ENCODE data around the gene KRT12.
"Not testable (repeated sequence)": the region's sequence is repeated elsewhere in the genome, so short reads cannot be mapped to it uniquely, and the experiment has no call there.

Gene KRT12

GRCh38 chr17:40883626-40884334, 16.8 kb upstream of the KRT12 start:
- DNase-seq, result no peak

- no peak for DNase-seq
These were observed 16.0 kb upstream of the KRT12 start for GRCh38 chr17:40883031-40883430.

- DNase-seq, result no peak
These were observed 12.0 kb upstream of the KRT12 start for GRCh38 chr17:40879026-40879425.

GRCh38 chr17:40878044-40878443, 11.0 kb upstream of the KRT12 start:
- DNase-seq, result no peak

GRCh38 chr17:40873801-40874200, 6.8 kb upstream of the KRT12 start:
- no peak for DNase-seq

GRCh38 chr17:40873255-40873654, 6.2 kb upstream of the KRT12 start:
- DNase-seq, result no peak

- DNase-seq, result no peak
These were observed 5.4 kb upstream of the KRT12 start for GRCh38 chr17:40872416-40872815.

GRCh38 chr17:40871316-40871715, 4.3 kb upstream of the KRT12 start:
- DNase-seq, result no peak

- DNase-seq, result no peak
These were observed 3.1 kb upstream of the KRT12 start for GRCh38 chr17:40870136-40870535.

- DNase-seq, result no peak
These were observed 2.2 kb downstream of the KRT12 start for GRCh38 chr17:40864661-40865390.

GRCh38 chr17:40862985-40863733, 3.9 kb downstream of the KRT12 start:
- no peak for DNase-seq

GRCh38 chr17:40859536-40859935, 7.5 kb downstream of the KRT12 start:
- DNase-seq, result no peak

GRCh38 chr17:40858667-40859066, 8.4 kb downstream of the KRT12 start:
- not testable (repeated sequence) for DNase-seq

- DNase-seq, result no peak
These were observed 9.5 kb downstream of the KRT12 start for GRCh38 chr17:40857535-40857934.

- DNase-seq, result no peak
These were observed 12.7 kb downstream of the KRT12 start for GRCh38 chr17:40854175-40854814.

GRCh38 chr17:40852364-40852763, 14.7 kb downstream of the KRT12 start:
- DNase-seq, result no peak

- DNase-seq, result no peak
These were observed 16.6 kb downstream of the KRT12 start for GRCh38 chr17:40850293-40850972.

- DNase-seq, result no peak
These were observed 17.3 kb downstream of the KRT12 start for GRCh38 chr17:40849723-40850122.

- no peak for DNase-seq
These were observed 18.3 kb downstream of the KRT12 start for GRCh38 chr17:40848583-40849235.

GRCh38 chr17:40846515-40847144, 20.4 kb downstream of the KRT12 start:
- DNase-seq, result no peak

- DNase-seq, result no peak
These were observed 22.3 kb downstream of the KRT12 start for GRCh38 chr17:40844671-40845107.

GRCh38 chr17:40843242-40843641, 23.8 kb downstream of the KRT12 start:
- no peak for DNase-seq

Data from NCI-H774 (cell line).